HAP-1 (cell line): ENCODE measurements around the gene IL31RA.

ENCODE experiments used
- DNase-seq, 2 experiments: peaks; one replicate each; pipeline ENCODE4 v3.0.0-alpha.2; 2016 to 2020; ENCODE audit warnings: low spot score in 2 of 2
- H3K27me3 ChIP-seq: fragments of 250-450 bp; sonication (Bioruptor Pico); 2 replicates; pipeline ENCODE4 v1.5.1; 2020; ENCODE audit warnings: low read depth, mild to moderate bottlenecking, moderate library complexity
- H3K36me3 ChIP-seq: fragments of 250-450 bp; sonication (Bioruptor Pico); replicated peaks from 2 replicates; pipeline ENCODE4 v1.5.1; 2020; ENCODE audit warnings: mild to moderate bottlenecking
- H3K4me1 ChIP-seq: fragments of 250-450 bp; sonication (Bioruptor Pico); 2 replicates; pipeline ENCODE4 v1.5.1; 2020; ENCODE audit warnings: mild to moderate bottlenecking
- H3K4me3 ChIP-seq: fragments of 250-450 bp; sonication (Bioruptor Pico); 2 replicates; pipeline ENCODE4 v1.5.1; 2020; ENCODE audit warnings: mild to moderate bottlenecking, moderate library complexity
- H3K9me3 ChIP-seq: fragments of 250-450 bp; sonication (Bioruptor Pico); 2 replicates; pipeline ENCODE4 v1.5.1; 2020; ENCODE audit warnings: mild to moderate bottlenecking, moderate library complexity
- in situ Hi-C: fragments of 300-500 bp; cut with MboI; formaldehyde crosslinking; loops from 3 replicates; pipeline ENCODE4 v1.14.3; 2020; ENCODE audit warnings: low sequenced_read_pairs, inconsistent platforms, mixed read lengths

The IL31RA gene

GRCh38 chr5:55969956-55970355 lies 118.8 kb downstream of the IL31RA start:
- Histone ChIP-seq H3K4me3 (no peak overlapping the region), H3K27me3 (no peaks in the 10 kb centered on the region), H3K36me3 (no peaks in the 10 kb centered on the region; the same call in 1 of the 2 replicates), H3K9me3 (no peaks in the 10 kb centered on the region), H3K4me1 (no peaks in the 10 kb centered on the region)
- in situ Hi-C loops: no loop called here
- DNase-seq: no peak
